GM12878 (cell line): ENCODE data around the gene FAM156B. TPM values are rescaled to one million over a fixed set of nuclear protein-coding genes. Genes with fewer than 3 reads are reported as not detected.

Source experiments
- BRCA1 ChIP-seq: IDR thresholded peaks from 2 replicates; pipeline ENCODE4 v1.6.1; 2011; ENCODE audit warnings: low read depth, low read length, improper control_type of control experiment
- CBX3 ChIP-seq: fragments of 200-600 bp; sonication (generic); IDR thresholded peaks from 2 replicates; pipeline ENCODE4 v1.6.1; 2016; ENCODE audit warnings: low read depth, borderline replicate concordance
- DPF2 ChIP-seq: fragments of 450-650 bp; IDR thresholded peaks from 2 replicates; pipeline ENCODE4 v1.6.1; 2017; ENCODE audit warnings: mild to moderate bottlenecking
- ESRRA ChIP-seq: IDR thresholded peaks from 2 replicates; pipeline ENCODE4 v1.6.1; 2012; ENCODE audit warnings: mild to moderate bottlenecking, low read length, improper control_type of control experiment
- FOS ChIP-seq: IDR thresholded peaks from 3 replicates; pipeline ENCODE4 v1.6.1; 2011; ENCODE audit warnings: borderline replicate concordance; ENCODE audit not compliant: insufficient read length; ENCODE audit errors: extremely low read depth
- GATAD2B ChIP-seq: fragments of 450-650 bp; conservative IDR thresholded peaks from 2 replicates; pipeline ENCODE4 v1.6.1; 2017; ENCODE audit warnings: low read depth, mild to moderate bottlenecking, moderate library complexity
- HDAC2 ChIP-seq: fragments of 200-600 bp; sonication (generic); IDR thresholded peaks from 2 replicates; pipeline ENCODE4 v1.6.1; 2017
- IKZF1 ChIP-seq: fragments of 450-650 bp; conservative IDR thresholded peaks from 2 replicates; pipeline ENCODE4 v1.6.1; 2017; ENCODE audit warnings: antibody characterized with exemption, mild to moderate bottlenecking
- MTA2 ChIP-seq: fragments of 450-650 bp; IDR thresholded peaks from 2 replicates; pipeline ENCODE4 v1.6.1; 2016; ENCODE audit warnings: low read depth, mild to moderate bottlenecking, moderate library complexity
- NFIC ChIP-seq: IDR thresholded peaks from 2 replicates; pipeline ENCODE4 v1.6.1; 2012; ENCODE audit warnings: low read depth, mild to moderate bottlenecking, inconsistent platforms, low read length, moderate library complexity
- RB1 ChIP-seq: fragments of 450-650 bp; formaldehyde crosslinking; IDR thresholded peaks from 2 replicates; pipeline ENCODE4 v1.6.1; 2017; ENCODE audit warnings: mild to moderate bottlenecking, borderline replicate concordance
- RBBP5 ChIP-seq: fragments of 200-600 bp; sonication (generic); conservative IDR thresholded peaks from 2 replicates; pipeline ENCODE4 v1.6.1; 2016
- RUNX3 ChIP-seq: IDR thresholded peaks from 2 replicates; pipeline ENCODE4 v1.6.1; 2012; ENCODE audit warnings: low read length, inconsistent platforms
- SP1 ChIP-seq: IDR thresholded peaks from one replicate; pipeline ENCODE4 v1.6.1; 2011; ENCODE audit warnings: low read depth, low read length
- ZNF274 ChIP-seq: IDR thresholded peaks from one replicate; pipeline ENCODE4 v1.8.0; 2011; ENCODE audit not compliant: insufficient read length, insufficient read depth
- polyA plus RNA-seq, 11 experiments: library from polyadenylated mRNA; depleted of rRNA in 4 of 11; unstranded in 6 of 11; stranded (reverse) in 5 of 11; fragments of >200 nt; fragmentation: Nextera tagmentation in 4 of 11; fragmentation: Illumina TruSeq in 1 of 11; extraction: Ambion mirVana in 4 of 11; extraction: Trizol in 1 of 11; gene quantifications; 1 replicate in 1 of 11; 2 replicates in 10 of 11; pipeline versions ENCODE4 v1.2.1 to v1.2.3, GENCODE V29; 2011 to 2016; ENCODE audit warnings: inconsistent platforms in 2 of 11, missing spikeins in 2 of 11, low read depth in 1 of 11
- total RNA-seq, 4 experiments: library from RNA; depleted of rRNA in 3 of 4; stranded (reverse); fragments of >200 nt in 3 of 4; fragmentation: Illumina TruSeq in 1 of 4; extraction: Trizol in 1 of 4; gene quantifications; 2 replicates each; pipeline versions ENCODE4 v1.2.1 to v1.2.3, GENCODE V29; 2013 to 2021
- TF ChIP-seq, protein P1 (sequence below): fragments of 450-650 bp; IDR thresholded peaks from 2 replicates; pipeline ENCODE4 v1.6.1; 2018; ENCODE audit warnings: borderline replicate concordance, mild to moderate bottlenecking; ENCODE audit not compliant: partially characterized antibody
- TF ChIP-seq, protein P2 (sequence below): IDR thresholded peaks from 2 replicates; pipeline ENCODE4 v1.6.1; 2011; ENCODE audit warnings: mild to moderate bottlenecking, low read depth, low read length, moderate library complexity; ENCODE audit not compliant: insufficient replicate concordance
- TF ChIP-seq, protein P3 (sequence below): IDR thresholded peaks from 2 replicates; pipeline ENCODE4 v1.6.1; 2012; ENCODE audit warnings: low read depth, low read length, improper control_type of control experiment
- TF ChIP-seq, protein P4 (sequence below): fragments of 450-650 bp; IDR thresholded peaks from 2 replicates; pipeline ENCODE4 v1.6.1; 2016; ENCODE audit warnings: mild to moderate bottlenecking
- TF ChIP-seq, protein P5 (sequence below): IDR thresholded peaks from 2 replicates; pipeline ENCODE4 v1.6.1; 2011; ENCODE audit warnings: low read depth, low read length, improper control_type of control experiment, borderline replicate concordance
- TF ChIP-seq, protein P6 (sequence below): IDR thresholded peaks from 2 replicates; pipeline ENCODE4 v1.6.1; 2012; ENCODE audit warnings: low read depth, low read length, improper control_type of control experiment
- TF ChIP-seq, protein P7 (sequence below): fragments of 150-350 bp; IDR thresholded peaks from 2 replicates; pipeline ENCODE4 v1.6.1; 2014; ENCODE audit warnings: mild to moderate bottlenecking, low read depth, low read length

FAM156B gene
- total and polyA plus RNA-seq, 10 of the 15 experiments (the other 5 are each of a cell fraction or from before 2014, with no cell fraction given) = 0.53 to 27.9 (median 16.8) TPM

DNA sequence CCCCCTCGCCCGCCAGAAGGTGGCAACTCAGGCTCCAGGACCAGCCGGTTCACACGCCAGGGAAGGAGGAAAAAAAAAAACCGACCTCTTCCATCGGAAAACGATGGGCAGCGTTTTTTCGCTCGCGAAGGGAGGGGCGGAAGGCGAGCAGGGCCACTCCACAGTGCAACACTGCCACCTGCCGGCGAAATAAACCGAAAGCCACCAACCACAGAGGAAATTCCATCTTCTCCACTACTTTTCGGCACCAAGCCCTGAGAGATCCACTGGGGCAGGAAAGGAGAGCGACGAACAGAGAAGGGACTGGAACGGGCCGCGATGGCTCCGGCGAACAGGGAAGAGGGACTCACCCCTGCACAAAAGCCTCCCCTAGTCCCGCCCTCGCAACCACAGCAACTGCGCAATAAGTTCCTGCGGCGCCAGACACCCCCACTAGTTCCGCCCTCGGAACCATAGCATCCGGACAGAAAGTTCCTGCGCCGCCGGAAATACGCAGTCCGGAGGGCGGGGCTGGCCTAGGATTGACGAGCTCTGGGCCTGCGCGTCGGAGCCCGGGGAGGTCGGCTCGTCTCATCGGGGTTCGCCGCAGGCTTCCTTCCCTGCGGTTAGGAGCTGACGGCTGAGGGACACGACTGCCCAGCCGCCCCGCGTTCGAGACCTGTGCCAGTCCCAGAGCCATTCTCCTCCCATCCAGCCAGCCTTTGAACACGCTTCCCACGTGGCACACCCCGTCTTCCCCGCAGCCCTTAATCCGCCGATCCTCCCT lies 37.8 kb downstream of the FAM156B start (continued):
- TF ChIP-seq, protein P1, sequence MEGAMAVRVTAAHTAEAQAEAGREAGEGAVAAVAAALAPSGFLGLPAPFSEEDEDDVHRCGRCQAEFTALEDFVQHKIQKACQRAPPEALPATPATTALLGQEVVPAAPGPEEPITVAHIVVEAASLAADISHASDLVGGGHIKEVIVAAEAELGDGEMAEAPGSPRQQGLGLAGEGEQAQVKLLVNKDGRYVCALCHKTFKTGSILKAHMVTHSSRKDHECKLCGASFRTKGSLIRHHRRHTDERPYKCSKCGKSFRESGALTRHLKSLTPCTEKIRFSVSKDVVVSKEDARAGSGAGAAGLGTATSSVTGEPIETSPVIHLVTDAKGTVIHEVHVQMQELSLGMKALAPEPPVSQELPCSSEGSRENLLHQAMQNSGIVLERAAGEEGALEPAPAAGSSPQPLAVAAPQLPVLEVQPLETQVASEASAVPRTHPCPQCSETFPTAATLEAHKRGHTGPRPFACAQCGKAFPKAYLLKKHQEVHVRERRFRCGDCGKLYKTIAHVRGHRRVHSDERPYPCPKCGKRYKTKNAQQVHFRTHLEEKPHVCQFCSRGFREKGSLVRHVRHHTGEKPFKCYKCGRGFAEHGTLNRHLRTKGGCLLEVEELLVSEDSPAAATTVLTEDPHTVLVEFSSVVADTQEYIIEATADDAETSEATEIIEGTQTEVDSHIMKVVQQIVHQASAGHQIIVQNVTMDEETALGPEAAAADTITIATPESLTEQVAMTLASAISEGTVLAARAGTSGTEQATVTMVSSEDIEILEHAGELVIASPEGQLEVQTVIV = peak; percentile 76
- TF ChIP-seq BRCA1 = no peak
- TF ChIP-seq CBX3 = no peak
- peak; percentile 81; the same call in 1 of the 2 replicates for TF ChIP-seq RB1
- TF ChIP-seq, protein P2, sequence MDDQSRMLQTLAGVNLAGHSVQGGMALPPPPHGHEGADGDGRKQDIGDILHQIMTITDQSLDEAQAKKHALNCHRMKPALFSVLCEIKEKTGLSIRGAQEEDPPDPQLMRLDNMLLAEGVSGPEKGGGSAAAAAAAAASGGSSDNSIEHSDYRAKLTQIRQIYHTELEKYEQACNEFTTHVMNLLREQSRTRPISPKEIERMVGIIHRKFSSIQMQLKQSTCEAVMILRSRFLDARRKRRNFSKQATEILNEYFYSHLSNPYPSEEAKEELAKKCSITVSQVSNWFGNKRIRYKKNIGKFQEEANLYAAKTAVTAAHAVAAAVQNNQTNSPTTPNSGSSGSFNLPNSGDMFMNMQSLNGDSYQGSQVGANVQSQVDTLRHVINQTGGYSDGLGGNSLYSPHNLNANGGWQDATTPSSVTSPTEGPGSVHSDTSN = peak; percentile 79
- TF ChIP-seq ZNF274 = no peak
- no peak for TF ChIP-seq MTA2
- peak; percentile 77 for TF ChIP-seq SP1
- peak; percentile 81 for TF ChIP-seq RUNX3
- TF ChIP-seq HDAC2 = no peak
- TF ChIP-seq, protein P3, sequence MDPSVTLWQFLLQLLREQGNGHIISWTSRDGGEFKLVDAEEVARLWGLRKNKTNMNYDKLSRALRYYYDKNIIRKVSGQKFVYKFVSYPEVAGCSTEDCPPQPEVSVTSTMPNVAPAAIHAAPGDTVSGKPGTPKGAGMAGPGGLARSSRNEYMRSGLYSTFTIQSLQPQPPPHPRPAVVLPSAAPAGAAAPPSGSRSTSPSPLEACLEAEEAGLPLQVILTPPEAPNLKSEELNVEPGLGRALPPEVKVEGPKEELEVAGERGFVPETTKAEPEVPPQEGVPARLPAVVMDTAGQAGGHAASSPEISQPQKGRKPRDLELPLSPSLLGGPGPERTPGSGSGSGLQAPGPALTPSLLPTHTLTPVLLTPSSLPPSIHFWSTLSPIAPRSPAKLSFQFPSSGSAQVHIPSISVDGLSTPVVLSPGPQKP = peak; percentile 39; the same call in 1 of the 2 replicates
- peak; percentile 95 for TF ChIP-seq IKZF1
- TF ChIP-seq GATAD2B = peak; percentile 65; the same call in 1 of the 2 replicates
- TF ChIP-seq DPF2 = no peak
- TF ChIP-seq ESRRA = 0 out of 2 replicates have a peak, but pooled peaks have one; percentile 17
- TF ChIP-seq RBBP5 = no peak
- TF ChIP-seq, protein P4, sequence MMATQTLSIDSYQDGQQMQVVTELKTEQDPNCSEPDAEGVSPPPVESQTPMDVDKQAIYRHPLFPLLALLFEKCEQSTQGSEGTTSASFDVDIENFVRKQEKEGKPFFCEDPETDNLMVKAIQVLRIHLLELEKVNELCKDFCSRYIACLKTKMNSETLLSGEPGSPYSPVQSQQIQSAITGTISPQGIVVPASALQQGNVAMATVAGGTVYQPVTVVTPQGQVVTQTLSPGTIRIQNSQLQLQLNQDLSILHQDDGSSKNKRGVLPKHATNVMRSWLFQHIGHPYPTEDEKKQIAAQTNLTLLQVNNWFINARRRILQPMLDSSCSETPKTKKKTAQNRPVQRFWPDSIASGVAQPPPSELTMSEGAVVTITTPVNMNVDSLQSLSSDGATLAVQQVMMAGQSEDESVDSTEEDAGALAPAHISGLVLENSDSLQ = peak; percentile 90
- TF ChIP-seq, protein P5, sequence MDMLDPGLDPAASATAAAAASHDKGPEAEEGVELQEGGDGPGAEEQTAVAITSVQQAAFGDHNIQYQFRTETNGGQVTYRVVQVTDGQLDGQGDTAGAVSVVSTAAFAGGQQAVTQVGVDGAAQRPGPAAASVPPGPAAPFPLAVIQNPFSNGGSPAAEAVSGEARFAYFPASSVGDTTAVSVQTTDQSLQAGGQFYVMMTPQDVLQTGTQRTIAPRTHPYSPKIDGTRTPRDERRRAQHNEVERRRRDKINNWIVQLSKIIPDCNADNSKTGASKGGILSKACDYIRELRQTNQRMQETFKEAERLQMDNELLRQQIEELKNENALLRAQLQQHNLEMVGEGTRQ = no peak
- peak; percentile 79 for TF ChIP-seq NFIC
- TF ChIP-seq FOS = no peak
- TF ChIP-seq, protein P6, sequence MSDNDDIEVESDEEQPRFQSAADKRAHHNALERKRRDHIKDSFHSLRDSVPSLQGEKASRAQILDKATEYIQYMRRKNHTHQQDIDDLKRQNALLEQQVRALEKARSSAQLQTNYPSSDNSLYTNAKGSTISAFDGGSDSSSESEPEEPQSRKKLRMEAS = peak; percentile 27
- TF ChIP-seq, protein P7, sequence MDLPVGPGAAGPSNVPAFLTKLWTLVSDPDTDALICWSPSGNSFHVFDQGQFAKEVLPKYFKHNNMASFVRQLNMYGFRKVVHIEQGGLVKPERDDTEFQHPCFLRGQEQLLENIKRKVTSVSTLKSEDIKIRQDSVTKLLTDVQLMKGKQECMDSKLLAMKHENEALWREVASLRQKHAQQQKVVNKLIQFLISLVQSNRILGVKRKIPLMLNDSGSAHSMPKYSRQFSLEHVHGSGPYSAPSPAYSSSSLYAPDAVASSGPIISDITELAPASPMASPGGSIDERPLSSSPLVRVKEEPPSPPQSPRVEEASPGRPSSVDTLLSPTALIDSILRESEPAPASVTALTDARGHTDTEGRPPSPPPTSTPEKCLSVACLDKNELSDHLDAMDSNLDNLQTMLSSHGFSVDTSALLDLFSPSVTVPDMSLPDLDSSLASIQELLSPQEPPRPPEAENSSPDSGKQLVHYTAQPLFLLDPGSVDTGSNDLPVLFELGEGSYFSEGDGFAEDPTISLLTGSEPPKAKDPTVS = 0 out of 2 replicates have a peak, but pooled peaks have one; percentile 28
